Stimulated activated CD8-positive, alpha-beta memory T cell treated with anti-CD3 and anti-CD28 coated beads, Interleukin-7, amount 100 ng/mL, for 24 hours (primary cell): Measurements from ENCODE around the gene CIAO2B.
"Not testable (repeated sequence)": the region's sequence is repeated elsewhere in the genome, so short reads cannot be mapped to it uniquely, and the experiment has no call there.

Experiments
- DNase-seq: peaks from one replicate; pipeline ENCODE4 v3.0.0-alpha.2; 2020; ENCODE audit warnings: low read depth

CIAO2B gene

GRCh38 chr16:66934138-66934838 lies at the start of gene CIAO2B:
CIAO2B (minus strand) TSS chr16:66934402; CDS start chr16:66934364, 38 bp downstream.
- DNase-seq = peak; percentile 81

GRCh38 chr16:66983033-66983432 lies 48.8 kb upstream of the CIAO2B start:
- no peak for DNase-seq

- no peak for DNase-seq
Observed at GRCh38 chr16:66979011-66979717, 45.0 kb upstream of the CIAO2B start.

GRCh38 chr16:66977341-66978113 lies 43.3 kb upstream of the CIAO2B start:
- DNase-seq = peak; percentile 84

GRCh38 chr16:66976746-66977145 lies 42.5 kb upstream of the CIAO2B start:
- DNase-seq = no peak

GRCh38 chr16:66975302-66975893 lies 41.2 kb upstream of the CIAO2B start:
- DNase-seq = no peak

- peak; percentile 25 for DNase-seq
Observed at GRCh38 chr16:66974932-66975246, 40.7 kb upstream of the CIAO2B start.

GRCh38 chr16:66974156-66974931 lies 40.1 kb upstream of the CIAO2B start:
- DNase-seq = not testable (repeated sequence)

GRCh38 chr16:66973716-66974115 lies 39.5 kb upstream of the CIAO2B start:
- no peak for DNase-seq

- DNase-seq = no peak
Observed at GRCh38 chr16:66972983-66973382, 38.8 kb upstream of the CIAO2B start.

- DNase-seq = no peak
Observed at GRCh38 chr16:66970775-66971720, 36.8 kb upstream of the CIAO2B start.

GRCh38 chr16:66968847-66969246 lies 34.6 kb upstream of the CIAO2B start:
- no peak for DNase-seq

GRCh38 chr16:66964049-66964448 lies 29.8 kb upstream of the CIAO2B start:
- no peak for DNase-seq

GRCh38 chr16:66961914-66962313 lies 27.7 kb upstream of the CIAO2B start:
- no peak for DNase-seq

GRCh38 chr16:66961065-66961744 lies 27.0 kb upstream of the CIAO2B start, which contains the start of gene CES3:
CES3 (plus strand) TSS chr16:66961266; CDS start chr16:66961308, 42 bp downstream.
- DNase-seq = peak; percentile 26

- no peak for DNase-seq
Observed at GRCh38 chr16:66960270-66960669, 26.1 kb upstream of the CIAO2B start.

- DNase-seq = no peak
Observed at GRCh38 chr16:66959704-66960161, 25.5 kb upstream of the CIAO2B start.

GRCh38 chr16:66958857-66959703 lies 24.9 kb upstream of the CIAO2B start:
- DNase-seq = no peak

GRCh38 chr16:66956154-66956457 lies 21.9 kb upstream of the CIAO2B start:
- DNase-seq = not testable (repeated sequence)
